Smooth muscle cell of the brain vasculature (primary cell): ENCODE measurements around the gene RTKN.
"Not testable (repeated sequence)": the region's sequence is repeated elsewhere in the genome, so short reads cannot be mapped to it uniquely, and the experiment has no call there.

Experiments used
- DNase-seq: peaks from one replicate; pipeline ENCODE4 v3.0.0-alpha.2; 2012; ENCODE audit warnings: low read depth, low spot score

The RTKN gene

GRCh38 chr2:74441690-74442482 lies at the start of gene RTKN:
Gene RTKN, minus strand, starts transcription at chr2:74441937. Its CDS starts 121 bp downstream, at chr2:74441816.
- no peak for DNase-seq

- no peak for DNase-seq
Measured at GRCh38 chr2:74489906-74490305, 48.2 kb upstream of the RTKN start.

- no peak for DNase-seq
Measured at GRCh38 chr2:74488643-74489481, 47.1 kb upstream of the RTKN start.

- no peak for DNase-seq
Measured at GRCh38 chr2:74486141-74486540, 44.4 kb upstream of the RTKN start.

- DNase-seq = not testable (repeated sequence)
Measured at GRCh38 chr2:74483675-74484164, 42.0 kb upstream of the RTKN start.

GRCh38 chr2:74482801-74483674 lies 41.3 kb upstream of the RTKN start, which contains the start of the genes CCDC142 and TTC31:
Gene CCDC142, minus strand, starts transcription at chr2:74482998. Its CDS starts 161 bp downstream, at chr2:74482837.
Gene TTC31, plus strand, starts transcription at chr2:74483081. Its CDS starts 15 bp downstream, at chr2:74483096.
- peak; percentile 92 for DNase-seq

GRCh38 chr2:74481961-74482800 lies 40.4 kb upstream of the RTKN start:
- no peak for DNase-seq

GRCh38 chr2:74481431-74481830 lies 39.7 kb upstream of the RTKN start:
- no peak for DNase-seq

GRCh38 chr2:74474899-74475298 lies 33.2 kb upstream of the RTKN start:
- DNase-seq = no peak

GRCh38 chr2:74474481-74474880 lies 32.7 kb upstream of the RTKN start:
- no peak for DNase-seq

- no peak for DNase-seq
Measured at GRCh38 chr2:74472945-74473258, 31.2 kb upstream of the RTKN start.

- DNase-seq = peak; percentile 82
Measured at GRCh38 chr2:74472086-74472944, 30.6 kb upstream of the RTKN start, which contains the start of gene MRPL53. Gene MRPL53, minus strand, starts transcription at chr2:74472680. Its CDS starts 20 bp downstream, at chr2:74472660.

GRCh38 chr2:74471332-74472065 lies 29.8 kb upstream of the RTKN start:
- DNase-seq = no peak

GRCh38 chr2:74470742-74471141 lies 29.0 kb upstream of the RTKN start:
- DNase-seq = not testable (repeated sequence)

- no peak for DNase-seq
Measured at GRCh38 chr2:74464406-74464805, 22.7 kb upstream of the RTKN start.

GRCh38 chr2:74462786-74463105 lies 21.0 kb upstream of the RTKN start:
- no peak for DNase-seq

GRCh38 chr2:74462054-74462785 lies 20.5 kb upstream of the RTKN start:
- no peak for DNase-seq
